22Rv1 (cell line): Measurements from ENCODE around the gene MMP12.
A peak's percentile ranks its signal among the peaks of the same experiment; 100 is the strongest.

Source experiments
- ZFX ChIP-seq: fragments of 450-650 bp; IDR thresholded peaks from 2 replicates; pipeline ENCODE4 v1.6.1; 2017; ENCODE audit warnings: antibody characterized with exemption, borderline replicate concordance
- TF ChIP-seq, protein P1 (sequence below): fragments of 450-650 bp; IDR thresholded peaks from 2 replicates; pipeline ENCODE4 v1.5.1; 2017; ENCODE audit warnings: mild to moderate bottlenecking

DNA sequence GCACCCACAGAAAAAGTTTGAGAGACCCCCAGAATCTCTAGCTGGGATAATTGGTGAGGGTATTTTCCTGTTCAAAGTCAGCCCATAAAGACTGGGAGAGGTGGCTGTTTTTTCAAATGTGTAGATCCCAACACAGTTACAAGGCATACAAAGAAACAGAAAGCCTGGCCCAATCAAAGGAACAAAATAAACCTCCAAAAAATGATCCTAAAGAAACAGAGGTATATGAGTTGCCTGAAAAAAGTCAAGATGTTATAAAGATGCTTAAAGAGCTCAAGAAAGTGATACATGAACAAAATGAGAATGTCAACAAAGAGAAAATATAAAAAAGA, 40.2 kb upstream of the MMP12 start:
- TF ChIP-seq, protein P1, sequence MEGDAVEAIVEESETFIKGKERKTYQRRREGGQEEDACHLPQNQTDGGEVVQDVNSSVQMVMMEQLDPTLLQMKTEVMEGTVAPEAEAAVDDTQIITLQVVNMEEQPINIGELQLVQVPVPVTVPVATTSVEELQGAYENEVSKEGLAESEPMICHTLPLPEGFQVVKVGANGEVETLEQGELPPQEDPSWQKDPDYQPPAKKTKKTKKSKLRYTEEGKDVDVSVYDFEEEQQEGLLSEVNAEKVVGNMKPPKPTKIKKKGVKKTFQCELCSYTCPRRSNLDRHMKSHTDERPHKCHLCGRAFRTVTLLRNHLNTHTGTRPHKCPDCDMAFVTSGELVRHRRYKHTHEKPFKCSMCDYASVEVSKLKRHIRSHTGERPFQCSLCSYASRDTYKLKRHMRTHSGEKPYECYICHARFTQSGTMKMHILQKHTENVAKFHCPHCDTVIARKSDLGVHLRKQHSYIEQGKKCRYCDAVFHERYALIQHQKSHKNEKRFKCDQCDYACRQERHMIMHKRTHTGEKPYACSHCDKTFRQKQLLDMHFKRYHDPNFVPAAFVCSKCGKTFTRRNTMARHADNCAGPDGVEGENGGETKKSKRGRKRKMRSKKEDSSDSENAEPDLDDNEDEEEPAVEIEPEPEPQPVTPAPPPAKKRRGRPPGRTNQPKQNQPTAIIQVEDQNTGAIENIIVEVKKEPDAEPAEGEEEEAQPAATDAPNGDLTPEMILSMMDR: peak; percentile 42
- TF ChIP-seq ZFX: no peak
